Measurements from ENCODE around the gene SHISA8. TPM values are rescaled to one million over a fixed set of nuclear protein-coding genes. Genes with fewer than 3 reads are reported as not detected.

The SHISA8 gene
- total and polyA plus RNA-seq, 12 donors = 0.16 to 4.6 (median 1.4) TPM

DNA sequence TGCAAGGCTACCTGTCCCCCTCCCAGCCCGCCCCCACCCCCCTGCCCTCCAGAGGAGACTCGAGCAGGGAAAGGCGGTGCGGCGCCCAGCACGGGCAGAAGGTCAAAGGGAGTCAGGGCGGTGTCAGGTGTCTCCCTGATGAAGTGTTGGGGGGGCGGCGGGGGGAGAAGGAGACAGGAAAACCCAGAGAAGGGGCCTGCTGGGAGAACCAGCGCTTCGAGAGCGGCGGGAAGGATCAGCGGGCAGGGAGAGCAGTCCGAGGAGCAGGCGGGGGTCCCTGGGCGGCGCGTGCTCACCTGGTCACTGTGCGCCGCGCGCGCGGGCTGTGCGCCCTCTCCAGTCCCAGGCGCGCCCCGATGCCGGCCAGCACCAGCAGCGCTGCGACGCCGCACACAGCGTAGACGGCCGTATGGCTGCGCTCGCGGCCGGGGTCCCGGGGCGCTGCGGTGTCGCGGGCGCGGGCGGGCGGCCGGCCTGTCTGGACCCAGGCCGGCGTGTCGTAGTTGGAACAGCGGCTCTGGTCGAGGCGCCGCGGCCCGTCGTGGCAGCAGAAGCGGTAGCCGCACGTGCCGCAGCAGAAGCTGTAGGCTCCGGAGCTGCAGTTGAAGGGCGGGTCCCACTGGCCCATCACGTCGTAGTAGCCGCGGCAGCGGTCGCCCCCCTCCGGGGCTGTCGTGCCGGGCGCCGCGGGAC is 886 bp downstream of the SHISA8 start:
- no peaks in the 10 kb centered on the region for H3K36me3 ChIP-seq
- 7 to 8% methylated on average over 54 to 79 of the region's 79 CpGs for WGBS, 2 donors

DNA sequence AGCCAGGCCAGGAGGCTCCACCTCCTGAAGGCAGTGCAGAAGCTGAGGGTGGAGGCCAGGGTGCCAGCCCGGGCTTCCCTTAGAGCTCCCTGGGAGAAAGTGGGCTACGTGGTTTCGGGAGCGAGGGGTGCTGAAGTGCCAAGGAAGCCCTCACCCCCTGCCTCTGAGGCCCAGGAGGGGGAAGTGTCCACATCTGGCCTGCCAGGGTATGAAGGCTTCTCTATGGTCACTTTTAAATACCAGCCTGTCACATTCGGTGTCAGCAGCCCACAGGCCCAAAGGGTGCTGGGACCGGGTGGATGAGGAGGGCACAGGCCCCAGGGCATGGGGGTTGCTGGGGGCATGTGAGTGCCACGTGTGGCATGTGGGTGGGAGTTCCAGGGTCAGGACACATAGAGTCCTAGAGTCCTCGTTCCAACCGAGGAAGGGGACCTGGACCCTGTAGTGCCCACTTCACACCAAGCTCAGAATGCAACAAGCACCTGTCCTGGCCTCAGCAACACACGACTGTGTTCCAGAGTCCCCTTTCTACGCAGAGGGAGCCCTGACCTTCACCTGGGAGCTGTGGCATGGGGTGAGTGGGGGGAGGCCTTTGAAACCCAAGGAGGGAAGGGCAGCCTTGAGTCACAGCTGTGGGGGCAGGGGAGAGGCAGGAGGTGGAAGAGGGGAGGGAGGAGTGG is 1.7 kb downstream of the SHISA8 start:
- Histone ChIP-seq H3K4me1 (peaks cover 15 to 44% (median 31%) of the 10 kb centered on the region in 9 donors), H3K27ac (no peak overlapping the region), H3K36me3 (no peaks in the 10 kb centered on the region), H3K27me3 (peaks cover 29 to 92% (median 80%) of the 10 kb centered on the region in 7 donors), H3K4me3 (no peak overlapping the region), H3K9me3 (no peaks in the 10 kb centered on the region)
- ATAC-seq = no peak
- no peak for DNase-seq
- intact Hi-C loops (cut with DNase I) = no loop called here
- 75 to 76% methylated on average over 11 of the region's 11 CpGs for WGBS, 2 donors
- no peak for TF ChIP-seq CTCF (IDR thresholded peaks at IDR 0.05)

More for the DNA sequence above, 886 bp downstream of the SHISA8 start:
- H3K27ac ChIP-seq = no peak overlapping the region
- peaks cover 17 to 43% (median 35%) of the 10 kb centered on the region in 9 donors for H3K4me1 ChIP-seq
- H3K27me3 ChIP-seq = peaks cover 29 to 97% (median 87%) of the 10 kb centered on the region in 7 donors
- intact Hi-C loops (cut with DNase I) = no loop called here
- ATAC-seq (no peak), DNase-seq (no peak)
- H3K4me3 ChIP-seq = no peak overlapping the region
- TF ChIP-seq CTCF (IDR thresholded peaks at IDR 0.05) = no peak
- H3K9me3 ChIP-seq = no peaks in the 10 kb centered on the region

DNA sequence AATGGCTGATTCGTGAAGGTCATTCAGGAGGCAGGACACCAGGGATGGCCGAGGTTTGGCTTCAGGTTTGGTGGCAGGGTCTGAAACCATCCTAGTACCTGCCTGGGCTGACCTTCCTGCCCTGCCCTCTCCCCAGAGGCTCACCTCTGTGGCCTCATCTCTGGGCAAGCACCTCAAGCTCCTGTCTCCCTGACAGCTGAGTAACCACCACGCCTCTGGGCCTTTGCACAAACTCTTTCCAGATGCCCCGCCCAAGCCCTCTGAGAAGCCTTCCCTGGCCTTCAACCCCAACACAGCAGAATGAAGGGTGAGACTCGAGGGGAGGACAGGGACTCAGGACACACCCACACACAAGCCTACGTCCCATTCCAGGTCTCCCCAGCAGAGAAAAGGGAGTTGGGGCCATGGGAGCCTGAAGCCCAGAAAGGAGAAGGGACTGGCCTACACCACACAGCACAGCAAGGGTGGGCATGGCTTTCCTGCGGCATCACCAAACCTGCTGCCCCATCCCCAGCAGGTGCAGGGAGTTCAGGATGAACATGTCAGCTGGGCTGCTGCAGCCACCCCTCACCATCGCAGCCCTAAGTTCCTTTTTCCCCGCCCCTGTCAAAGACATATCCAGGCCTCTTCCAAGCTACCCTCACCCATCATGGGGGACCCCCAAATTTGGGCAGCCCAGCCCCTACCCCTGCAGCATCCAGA is 2.4 kb downstream of the SHISA8 start:
- Histone ChIP-seq H3K4me3 (no peak overlapping the region), H3K4me1 (peaks cover 9 to 40% (median 24%) of the 10 kb centered on the region in 9 donors), H3K27ac (no peak overlapping the region), H3K27me3 (peaks cover 29 to 86% (median 74%) of the 10 kb centered on the region in 7 donors), H3K36me3 (peaks cover 0 to 5% (median 0%) of the 10 kb centered on the region in 9 donors), H3K9me3 (no peaks in the 10 kb centered on the region)
- intact Hi-C loops (cut with DNase I) = no loop called here
- no peak for DNase-seq
- TF ChIP-seq CTCF (IDR thresholded peaks at IDR 0.05) = no peak
- ATAC-seq = no peak
- 83 to 84% methylated on average over 9 of the region's 9 CpGs for WGBS, 2 donors

GRCh38 chr22:41911001-41911611 is 3.8 kb downstream of the SHISA8 start:
- intact Hi-C loops (cut with DNase I) = no loop called here
- no peaks in the 10 kb centered on the region for H3K9me3 ChIP-seq
- TF ChIP-seq CTCF (IDR thresholded peaks at IDR 0.05) = no peak
- H3K4me1 ChIP-seq = peaks cover 9 to 39% (median 23%) of the 10 kb centered on the region in 9 donors
- H3K27ac ChIP-seq = peak overlapping the region in 2 of 10 donors; percentile 13 to 43
- H3K4me3 ChIP-seq = peak overlapping the region in 8 of 10 donors; percentile 26 to 53 (median 38)
- peaks cover 28 to 72% (median 60%) of the 10 kb centered on the region in 7 donors for H3K27me3 ChIP-seq
- 25 to 30% methylated on average over 37 of the region's 37 CpGs for WGBS, 2 donors
- H3K36me3 ChIP-seq = peaks cover 0 to 18% (median 0%) of the 10 kb centered on the region in 9 donors
- ATAC-seq = peak in 1 of 8 donors; percentile 21
- DNase-seq = no peak

Data from heart right ventricle (tissue), 16 donors.